Measurements from ENCODE around the gene NEIL1. TPM values are rescaled to one million over a fixed set of nuclear protein-coding genes. Genes with fewer than 3 reads are reported as not detected.

Gene NEIL1
- total and polyA plus RNA-seq, 10 of the 15 experiments (the other 5 are each of a cell fraction or from before 2014, with no cell fraction given), result 0.10 to 2.3 (median 0.66) TPM

DNA sequence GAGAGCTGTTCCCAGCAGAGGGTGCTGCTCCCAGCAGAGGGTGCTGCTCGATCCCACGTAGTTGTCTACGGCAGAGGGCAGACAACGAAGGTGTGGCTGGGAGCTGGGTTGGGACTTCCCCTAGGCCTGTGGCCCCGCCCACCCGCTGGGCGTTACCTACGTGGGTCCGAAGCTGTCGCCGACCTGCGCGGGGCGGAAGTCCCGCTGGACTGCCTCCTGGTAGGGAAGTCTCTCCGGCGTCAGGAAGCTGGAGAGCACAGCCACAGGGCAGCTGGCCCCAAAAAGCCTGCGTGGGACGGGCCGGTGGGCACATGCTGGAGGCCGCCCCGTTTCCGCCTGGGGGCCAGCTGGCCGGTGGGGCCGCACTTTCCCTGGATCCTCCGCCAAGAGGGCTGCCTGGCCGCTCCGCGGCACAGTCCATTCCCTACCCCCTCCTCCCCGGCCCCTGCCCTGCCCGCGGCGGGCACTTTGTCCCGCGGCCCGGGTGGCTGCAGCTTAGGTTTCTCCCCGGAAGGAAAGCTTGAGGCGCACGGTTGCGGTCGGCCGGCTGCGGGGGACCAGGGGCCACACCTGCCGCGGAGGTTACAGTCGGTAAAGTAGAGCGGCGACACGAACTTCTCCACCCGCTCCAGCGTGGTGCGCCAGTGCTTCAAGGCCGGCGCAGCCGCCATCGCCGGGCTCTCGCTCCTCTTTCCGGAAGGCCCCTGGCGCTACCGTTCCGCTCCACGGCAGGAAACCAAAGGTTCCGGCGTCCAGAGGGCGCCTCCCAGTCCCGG lies 21.3 kb downstream of the NEIL1 start, which contains the start of gene MAN2C1 (continued):
- TF ChIP-seq TCF3 (IDR thresholded peaks at IDR 0.05; ENCODE audit: borderline replicate concordance, insufficient read depth, low read depth, low read length) (peak; percentile 76), NBN (IDR thresholded peaks at IDR 0.05) (peak; percentile 89), PAX5 (IDR thresholded peaks at IDR 0.05; ENCODE audit: borderline replicate concordance, low read depth, low read length) (peak; percentile 45; the same call in 1 of the 2 replicates), TARDBP (IDR thresholded peaks at IDR 0.05; ENCODE audit: borderline replicate concordance) (no peak; the same call in 1 of the 2 replicates), MTA2 (IDR thresholded peaks at IDR 0.05; ENCODE audit: low read depth) (0 out of 2 replicates have a peak, but pooled peaks have one; percentile 32), SMAD1 (IDR thresholded peaks at IDR 0.05; ENCODE audit: low read depth, partially characterized antibody) (no peak), CREM (IDR thresholded peaks at IDR 0.05; ENCODE audit: low read depth) (peak; percentile 70), HDAC6 (IDR thresholded peaks at IDR 0.05; ENCODE audit: unreplicated experiment) (peak; percentile 63), BRCA1 (IDR thresholded peaks at IDR 0.05; ENCODE audit: low read depth, low read length) (no peak), SIN3A (IDR thresholded peaks at IDR 0.05; ENCODE audit: low read depth, low read length) (peak; percentile 89), FOXK2 (IDR thresholded peaks at IDR 0.05) (no peak), KDM1A (IDR thresholded peaks at IDR 0.05; ENCODE audit: borderline replicate concordance) (no peak), HDAC2 (IDR thresholded peaks at IDR 0.05) (no peak), LARP7 (IDR thresholded peaks at IDR 0.05) (peak; percentile 92), ZZZ3 (IDR thresholded peaks at IDR 0.05; ENCODE audit: control insufficient read depth, insufficient read length, low read depth) (peak; percentile 12), HDGF (IDR thresholded peaks at IDR 0.05) (peak; percentile 89), ZBTB11 (CRISPR knock-in tag; IDR thresholded peaks at IDR 0.05) (peak; percentile 94)
- TF ChIP-seq, protein P1, sequence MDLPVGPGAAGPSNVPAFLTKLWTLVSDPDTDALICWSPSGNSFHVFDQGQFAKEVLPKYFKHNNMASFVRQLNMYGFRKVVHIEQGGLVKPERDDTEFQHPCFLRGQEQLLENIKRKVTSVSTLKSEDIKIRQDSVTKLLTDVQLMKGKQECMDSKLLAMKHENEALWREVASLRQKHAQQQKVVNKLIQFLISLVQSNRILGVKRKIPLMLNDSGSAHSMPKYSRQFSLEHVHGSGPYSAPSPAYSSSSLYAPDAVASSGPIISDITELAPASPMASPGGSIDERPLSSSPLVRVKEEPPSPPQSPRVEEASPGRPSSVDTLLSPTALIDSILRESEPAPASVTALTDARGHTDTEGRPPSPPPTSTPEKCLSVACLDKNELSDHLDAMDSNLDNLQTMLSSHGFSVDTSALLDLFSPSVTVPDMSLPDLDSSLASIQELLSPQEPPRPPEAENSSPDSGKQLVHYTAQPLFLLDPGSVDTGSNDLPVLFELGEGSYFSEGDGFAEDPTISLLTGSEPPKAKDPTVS (IDR thresholded peaks at IDR 0.05; ENCODE audit: low read depth, low read length), result peak; percentile 69; the same call in 1 of the 2 replicates
- TF ChIP-seq, protein P2, sequence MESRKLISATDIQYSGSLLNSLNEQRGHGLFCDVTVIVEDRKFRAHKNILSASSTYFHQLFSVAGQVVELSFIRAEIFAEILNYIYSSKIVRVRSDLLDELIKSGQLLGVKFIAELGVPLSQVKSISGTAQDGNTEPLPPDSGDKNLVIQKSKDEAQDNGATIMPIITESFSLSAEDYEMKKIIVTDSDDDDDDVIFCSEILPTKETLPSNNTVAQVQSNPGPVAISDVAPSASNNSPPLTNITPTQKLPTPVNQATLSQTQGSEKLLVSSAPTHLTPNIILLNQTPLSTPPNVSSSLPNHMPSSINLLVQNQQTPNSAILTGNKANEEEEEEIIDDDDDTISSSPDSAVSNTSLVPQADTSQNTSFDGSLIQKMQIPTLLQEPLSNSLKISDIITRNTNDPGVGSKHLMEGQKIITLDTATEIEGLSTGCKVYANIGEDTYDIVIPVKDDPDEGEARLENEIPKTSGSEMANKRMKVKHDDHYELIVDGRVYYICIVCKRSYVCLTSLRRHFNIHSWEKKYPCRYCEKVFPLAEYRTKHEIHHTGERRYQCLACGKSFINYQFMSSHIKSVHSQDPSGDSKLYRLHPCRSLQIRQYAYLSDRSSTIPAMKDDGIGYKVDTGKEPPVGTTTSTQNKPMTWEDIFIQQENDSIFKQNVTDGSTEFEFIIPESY (IDR thresholded peaks at IDR 0.05), result 0 out of 2 replicates have a peak, but pooled peaks have one; percentile 25
- TF ChIP-seq, protein P3, sequence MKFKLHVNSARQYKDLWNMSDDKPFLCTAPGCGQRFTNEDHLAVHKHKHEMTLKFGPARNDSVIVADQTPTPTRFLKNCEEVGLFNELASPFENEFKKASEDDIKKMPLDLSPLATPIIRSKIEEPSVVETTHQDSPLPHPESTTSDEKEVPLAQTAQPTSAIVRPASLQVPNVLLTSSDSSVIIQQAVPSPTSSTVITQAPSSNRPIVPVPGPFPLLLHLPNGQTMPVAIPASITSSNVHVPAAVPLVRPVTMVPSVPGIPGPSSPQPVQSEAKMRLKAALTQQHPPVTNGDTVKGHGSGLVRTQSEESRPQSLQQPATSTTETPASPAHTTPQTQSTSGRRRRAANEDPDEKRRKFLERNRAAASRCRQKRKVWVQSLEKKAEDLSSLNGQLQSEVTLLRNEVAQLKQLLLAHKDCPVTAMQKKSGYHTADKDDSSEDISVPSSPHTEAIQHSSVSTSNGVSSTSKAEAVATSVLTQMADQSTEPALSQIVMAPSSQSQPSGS (IDR thresholded peaks at IDR 0.05; ENCODE audit: low read length), result no peak
- TF ChIP-seq, protein P4, sequence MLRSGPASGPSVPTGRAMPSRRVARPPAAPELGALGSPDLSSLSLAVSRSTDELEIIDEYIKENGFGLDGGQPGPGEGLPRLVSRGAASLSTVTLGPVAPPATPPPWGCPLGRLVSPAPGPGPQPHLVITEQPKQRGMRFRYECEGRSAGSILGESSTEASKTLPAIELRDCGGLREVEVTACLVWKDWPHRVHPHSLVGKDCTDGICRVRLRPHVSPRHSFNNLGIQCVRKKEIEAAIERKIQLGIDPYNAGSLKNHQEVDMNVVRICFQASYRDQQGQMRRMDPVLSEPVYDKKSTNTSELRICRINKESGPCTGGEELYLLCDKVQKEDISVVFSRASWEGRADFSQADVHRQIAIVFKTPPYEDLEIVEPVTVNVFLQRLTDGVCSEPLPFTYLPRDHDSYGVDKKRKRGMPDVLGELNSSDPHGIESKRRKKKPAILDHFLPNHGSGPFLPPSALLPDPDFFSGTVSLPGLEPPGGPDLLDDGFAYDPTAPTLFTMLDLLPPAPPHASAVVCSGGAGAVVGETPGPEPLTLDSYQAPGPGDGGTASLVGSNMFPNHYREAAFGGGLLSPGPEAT (IDR thresholded peaks at IDR 0.05; ENCODE audit: low read depth), result peak; percentile 91
